Activated CD8-positive, alpha-beta T cell treated with anti-CD3 and anti-CD28 coated beads, Interleukin-2, amount 10 ng/mL, durations not matched to agents 7 days and 5 days (primary cell): ENCODE measurements around the gene SH3RF1. TPM values are rescaled to one million over a fixed set of nuclear protein-coding genes. Genes with fewer than 3 reads are reported as not detected.

Source experiments
- ATAC-seq: fragments of 150-1000 bp; cut with Tn5 transposase; one replicate; pipeline ENCODE4 v1.10.0; 2021; ENCODE audit warnings: moderate library complexity
- CTCF ChIA-PET: fragments of 350-600 bp; sonication (Branson Sonifier 250); formaldehyde crosslinking; loops from one replicate; lab custom pipeline; 2021; ENCODE audit warnings: antibody characterized with exemption; lab: Charles Lee
- POLR2A ChIA-PET: fragments of 350-600 bp; sonication (Branson Sonifier 250); formaldehyde crosslinking; loops from one replicate; lab custom pipeline; 2021; ENCODE audit warnings: antibody characterized with exemption; lab: Charles Lee
- DNase-seq: peaks from one replicate; pipeline ENCODE4 v3.0.0-alpha.2; 2020
- H3K27ac Mint-ChIP-seq: one replicate; pipeline ENCODE4 v1.8.0; 2021; ENCODE audit warnings: mild to moderate bottlenecking, mixed read lengths
- H3K27me3 Mint-ChIP-seq: one replicate; pipeline ENCODE4 v1.8.0; 2021; ENCODE audit warnings: low read depth, mixed read lengths
- H3K36me3 Mint-ChIP-seq: one replicate; pipeline ENCODE4 v1.8.0; 2021; ENCODE audit warnings: low read depth, mixed read lengths
- H3K4me1 Mint-ChIP-seq: one replicate; pipeline ENCODE4 v1.8.0; 2021; ENCODE audit warnings: low read depth, mixed read lengths
- H3K4me3 Mint-ChIP-seq: one replicate; pipeline ENCODE4 v1.8.0; 2021; ENCODE audit warnings: mild to moderate bottlenecking, mixed read lengths
- H3K9me3 Mint-ChIP-seq: one replicate; pipeline ENCODE4 v1.8.0; 2022; ENCODE audit warnings: mixed read lengths; ENCODE audit not compliant: insufficient read depth
- total RNA-seq, 2 experiments: library from RNA; stranded (reverse); gene quantifications; one replicate each; pipeline ENCODE4 v1.2.3, GENCODE V29; 2021

The SH3RF1 gene
- total RNA-seq, 2 experiments from 2014 or later, result 0.08 to 0.18 TPM

DNA sequence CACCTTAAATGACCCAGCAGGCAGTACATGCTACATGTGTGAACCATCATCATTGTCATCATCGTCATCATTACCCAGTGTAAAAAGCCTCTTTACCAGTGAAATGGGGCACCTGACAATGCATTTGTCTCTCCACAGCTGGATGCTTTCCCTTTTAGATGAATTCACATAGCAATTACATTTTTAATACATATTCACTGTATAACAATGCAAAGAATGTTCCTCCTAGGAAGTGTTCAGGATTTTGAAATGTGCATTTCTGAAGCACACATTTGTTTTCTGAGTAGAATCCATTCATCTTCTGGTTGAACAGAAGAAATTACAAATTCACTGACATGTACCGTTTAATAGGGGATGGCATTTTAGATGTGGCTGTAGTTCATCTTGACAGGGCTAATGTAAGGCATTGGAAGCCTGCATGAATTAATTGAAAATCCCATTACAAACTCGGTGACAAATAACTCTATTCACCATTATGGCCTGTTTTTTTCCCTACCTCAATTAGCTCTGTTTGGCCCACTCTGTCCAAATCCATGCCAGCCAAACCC is 111.1 kb downstream of the SH3RF1 start:
- Mint-ChIP-seq H3K4me1 (no peaks in the 10 kb centered on the region), H3K27me3 (peaks cover 7% of the 10 kb centered on the region), H3K36me3 (no peaks in the 10 kb centered on the region), H3K27ac (no peak overlapping the region), H3K9me3 (no peaks in the 10 kb centered on the region), H3K4me3 (no peak overlapping the region)
- no peak for DNase-seq
- CTCF ChIA-PET, result no interaction called here
- ATAC-seq, result no peak
- POLR2A ChIA-PET, result no interaction called here

DNA sequence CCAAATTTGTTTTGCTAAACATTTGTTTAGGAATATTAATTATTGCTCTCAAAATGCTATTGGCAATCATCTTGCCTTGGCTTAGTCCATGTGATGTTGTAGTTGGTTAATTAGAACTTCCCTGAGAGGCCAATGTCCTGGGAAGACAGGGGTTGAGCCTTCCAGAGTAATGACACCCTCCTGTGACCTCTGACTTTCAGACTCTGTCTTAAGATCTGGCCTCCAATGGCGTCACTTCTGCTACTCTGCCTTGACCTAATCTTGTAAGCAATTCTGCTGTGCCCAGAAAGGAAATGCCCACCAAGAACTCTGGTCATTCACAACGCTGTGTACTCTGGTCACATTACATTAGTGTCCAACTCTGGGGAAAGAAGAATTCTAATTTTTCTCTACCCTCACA is 111.9 kb downstream of the SH3RF1 start:
- no peak for DNase-seq
- Mint-ChIP-seq H3K9me3 (no peaks in the 10 kb centered on the region), H3K4me3 (no peak overlapping the region), H3K4me1 (no peaks in the 10 kb centered on the region), H3K27ac (no peak overlapping the region), H3K27me3 (peaks cover 10% of the 10 kb centered on the region), H3K36me3 (no peaks in the 10 kb centered on the region)
- no peak for ATAC-seq
- ChIA-PET CTCF (no interaction called here), POLR2A (no interaction called here)

DNA sequence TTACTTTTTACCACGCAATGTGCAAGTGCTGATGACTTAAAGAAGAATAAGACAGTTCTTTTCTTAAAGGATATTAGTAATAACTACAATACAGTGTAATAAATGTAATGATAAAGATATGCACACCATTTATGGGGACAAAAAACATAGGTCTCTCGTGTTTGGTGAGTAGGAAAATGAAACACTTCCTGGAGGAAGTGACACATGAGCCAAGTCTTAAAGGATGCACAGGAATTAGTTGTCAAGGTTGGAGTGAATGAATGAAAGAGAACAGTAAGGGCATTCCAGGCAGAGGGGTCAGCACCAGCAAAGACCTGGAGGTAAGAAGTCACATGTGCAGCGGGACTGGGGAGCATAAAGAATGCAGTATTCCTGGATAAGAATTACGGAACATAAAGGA is 112.7 kb downstream of the SH3RF1 start:
- Mint-ChIP-seq H3K27ac (no peak overlapping the region), H3K4me1 (no peaks in the 10 kb centered on the region), H3K27me3 (peaks cover 7% of the 10 kb centered on the region), H3K4me3 (no peak overlapping the region), H3K9me3 (no peaks in the 10 kb centered on the region), H3K36me3 (no peaks in the 10 kb centered on the region)
- ChIA-PET POLR2A (no interaction called here), CTCF (no interaction called here)
- DNase-seq, result no peak
- ATAC-seq, result no peak

- Mint-ChIP-seq H3K36me3 (no peaks in the 10 kb centered on the region), H3K27me3 (peaks cover 5% of the 10 kb centered on the region), H3K9me3 (no peaks in the 10 kb centered on the region), H3K4me3 (no peak overlapping the region), H3K27ac (no peak overlapping the region), H3K4me1 (no peaks in the 10 kb centered on the region)
- POLR2A ChIA-PET, result no interaction called here
- CTCF ChIA-PET, result no interaction called here
- ATAC-seq, result no peak
- DNase-seq, result no peak
These were observed 114.4 kb downstream of the SH3RF1 start for GRCh38 chr4:169156392-169156791.

- Mint-ChIP-seq H3K4me1 (no peaks in the 10 kb centered on the region), H3K9me3 (no peaks in the 10 kb centered on the region), H3K4me3 (no peak overlapping the region), H3K36me3 (no peaks in the 10 kb centered on the region), H3K27me3 (peaks cover 5% of the 10 kb centered on the region), H3K27ac (no peak overlapping the region)
- ATAC-seq, result no peak
- CTCF ChIA-PET, result no interaction called here
- POLR2A ChIA-PET, result no interaction called here
- DNase-seq, result no peak
These were observed 116.6 kb downstream of the SH3RF1 start for GRCh38 chr4:169154121-169154520.

DNA sequence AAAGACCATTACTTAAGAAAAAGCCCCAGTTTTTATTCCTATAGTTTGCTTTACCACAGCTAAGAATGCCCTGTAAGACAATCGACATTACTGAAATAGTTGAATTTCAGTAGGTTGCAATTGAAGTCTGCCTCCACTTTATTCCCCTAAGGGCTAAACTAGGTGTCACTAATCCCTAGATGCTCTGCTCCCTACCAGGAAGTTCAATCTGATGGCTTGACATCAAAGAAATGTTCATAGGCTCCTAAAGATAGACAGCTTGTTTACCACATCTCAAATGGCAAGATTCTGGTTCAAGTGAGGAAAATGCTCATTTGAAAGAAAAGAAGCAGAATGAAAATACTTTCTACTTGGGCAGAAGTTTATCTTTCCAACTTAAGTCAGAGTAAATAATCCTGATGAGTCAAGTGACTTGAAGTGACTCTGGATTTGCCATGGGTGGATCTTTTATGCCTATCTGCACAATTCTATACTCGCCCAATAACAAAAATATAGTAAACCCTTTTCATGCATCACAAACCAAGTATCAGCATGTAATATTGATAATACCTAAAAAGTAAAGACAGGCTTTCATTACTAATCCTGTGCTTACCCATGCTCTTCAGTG is 117.2 kb downstream of the SH3RF1 start:
- no peak for ATAC-seq

DNA sequence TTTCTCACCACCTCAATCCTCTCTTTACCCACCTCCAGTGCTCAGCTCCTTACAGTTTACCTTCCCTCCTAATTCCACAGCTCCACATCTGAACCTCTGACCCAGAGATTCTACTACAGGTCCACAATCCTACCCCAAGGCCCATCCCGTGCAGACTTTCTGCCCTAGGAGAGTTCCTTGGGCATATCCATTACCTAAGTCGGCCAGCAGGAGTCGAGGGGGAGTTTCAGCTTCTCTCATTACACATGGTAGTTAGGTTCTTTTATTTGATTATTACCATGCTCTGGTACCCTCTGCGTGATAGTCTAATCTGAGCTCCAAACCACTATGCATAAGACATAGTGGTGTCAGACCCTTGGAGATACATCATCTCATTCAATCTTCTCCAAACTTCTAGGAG is 117.9 kb downstream of the SH3RF1 start:
- H3K27me3 Mint-ChIP-seq, result peaks cover 5% of the 10 kb centered on the region
- CTCF ChIA-PET, result no interaction called here
- no peaks in the 10 kb centered on the region for H3K4me1 Mint-ChIP-seq
- H3K4me3 Mint-ChIP-seq, result no peak overlapping the region
- DNase-seq, result no peak
- no peaks in the 10 kb centered on the region for H3K9me3 Mint-ChIP-seq
- H3K27ac Mint-ChIP-seq, result no peak overlapping the region
- ATAC-seq, result no peak
- no peaks in the 10 kb centered on the region for H3K36me3 Mint-ChIP-seq
- POLR2A ChIA-PET, result no interaction called here

More for the DNA sequence above, 117.2 kb downstream of the SH3RF1 start:
- H3K36me3 Mint-ChIP-seq, result no peaks in the 10 kb centered on the region
- no peaks in the 10 kb centered on the region for H3K9me3 Mint-ChIP-seq
- H3K4me3 Mint-ChIP-seq, result no peak overlapping the region
- H3K4me1 Mint-ChIP-seq, result no peaks in the 10 kb centered on the region
- CTCF ChIA-PET, result no interaction called here
- H3K27ac Mint-ChIP-seq, result no peak overlapping the region
- no peak for DNase-seq
- POLR2A ChIA-PET, result no interaction called here
- H3K27me3 Mint-ChIP-seq, result peaks cover 5% of the 10 kb centered on the region

DNA sequence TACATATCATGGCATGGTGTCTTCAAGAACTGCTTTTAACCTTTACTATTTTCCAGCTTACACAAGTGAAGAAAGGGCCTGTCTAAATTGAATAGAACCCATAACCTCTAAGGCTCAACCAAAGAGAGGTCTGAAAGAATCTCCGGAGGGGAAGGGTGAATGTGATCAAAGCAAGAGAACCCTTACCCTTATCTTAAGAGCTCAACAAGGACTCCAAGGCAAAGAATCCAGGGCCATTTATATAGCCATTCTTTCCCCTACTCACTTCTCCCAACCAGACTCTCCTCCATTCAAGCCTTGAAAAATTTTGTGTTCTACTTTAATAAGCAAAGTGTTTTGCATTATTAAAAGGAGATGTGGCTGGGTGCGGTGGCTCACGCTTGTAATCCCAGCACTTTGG is 118.7 kb downstream of the SH3RF1 start:
- DNase-seq (no peak), ATAC-seq (no peak)
- Mint-ChIP-seq H3K4me1 (no peaks in the 10 kb centered on the region), H3K9me3 (no peaks in the 10 kb centered on the region), H3K27ac (no peak overlapping the region), H3K27me3 (peaks cover 5% of the 10 kb centered on the region), H3K36me3 (no peaks in the 10 kb centered on the region), H3K4me3 (no peak overlapping the region)
- ChIA-PET POLR2A (no interaction called here), CTCF (no interaction called here)

DNA sequence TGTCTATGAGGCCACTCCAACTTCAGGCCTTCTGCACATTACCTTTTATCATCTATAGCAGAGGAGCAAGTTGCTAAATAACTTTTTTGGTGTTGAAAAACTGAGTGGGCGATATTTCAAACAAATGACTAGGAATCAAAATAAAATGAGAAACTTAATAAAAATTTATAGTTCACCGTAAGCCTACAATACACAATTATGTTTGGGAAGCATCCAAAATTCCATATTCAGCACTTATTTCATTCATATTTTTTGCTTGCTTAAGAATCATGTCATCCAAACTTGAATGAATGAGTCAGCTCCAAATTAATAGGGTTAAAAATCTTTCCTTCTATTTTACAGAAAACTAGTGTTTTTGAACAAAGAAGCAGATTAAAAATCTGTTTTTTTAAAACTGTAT is 119.1 kb downstream of the SH3RF1 start:
- no peak overlapping the region for H3K27ac Mint-ChIP-seq
- no peaks in the 10 kb centered on the region for H3K36me3 Mint-ChIP-seq
- ChIA-PET CTCF (no interaction called here), POLR2A (no interaction called here)
- H3K9me3 Mint-ChIP-seq, result no peaks in the 10 kb centered on the region
- ATAC-seq (no peak), DNase-seq (no peak)
- no peaks in the 10 kb centered on the region for H3K4me1 Mint-ChIP-seq
- peaks cover 3% of the 10 kb centered on the region for H3K27me3 Mint-ChIP-seq
- H3K4me3 Mint-ChIP-seq, result no peak overlapping the region

GRCh38 chr4:169150806-169151205 is 120.0 kb downstream of the SH3RF1 start:
- no peak for DNase-seq
- ChIA-PET CTCF (no interaction called here), POLR2A (no interaction called here)
- H3K36me3 Mint-ChIP-seq, result no peaks in the 10 kb centered on the region
- H3K4me3 Mint-ChIP-seq, result no peak overlapping the region
- no peaks in the 10 kb centered on the region for H3K9me3 Mint-ChIP-seq
- H3K27ac Mint-ChIP-seq, result no peak overlapping the region
- H3K4me1 Mint-ChIP-seq, result no peaks in the 10 kb centered on the region
- H3K27me3 Mint-ChIP-seq, result peaks cover 3% of the 10 kb centered on the region
- no peak for ATAC-seq

DNA sequence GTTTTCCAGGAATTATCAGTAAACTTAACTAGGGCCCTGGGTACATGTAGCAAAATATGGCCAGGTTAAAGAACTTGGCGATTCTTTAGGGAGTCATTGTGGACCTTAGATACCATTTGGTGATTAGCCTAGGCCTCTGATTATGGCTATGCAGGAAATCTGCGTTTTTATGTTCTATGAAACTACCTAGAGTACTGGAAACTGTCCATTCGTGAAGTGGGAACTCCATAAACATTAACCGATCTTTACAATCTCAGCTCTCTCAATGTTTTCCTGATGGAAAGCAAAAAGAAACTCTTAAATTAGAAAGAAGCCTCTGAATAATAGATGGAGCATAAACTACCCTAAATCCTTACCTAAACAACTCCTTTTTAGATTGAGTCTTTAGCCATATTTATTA is 121.9 kb downstream of the SH3RF1 start:
- DNase-seq (no peak), ATAC-seq (no peak)
- Mint-ChIP-seq H3K4me1 (no peaks in the 10 kb centered on the region), H3K4me3 (no peak overlapping the region), H3K9me3 (no peaks in the 10 kb centered on the region), H3K27ac (no peak overlapping the region), H3K36me3 (no peaks in the 10 kb centered on the region), H3K27me3 (no peaks in the 10 kb centered on the region)
- ChIA-PET POLR2A (no interaction called here), CTCF (no interaction called here)

DNA sequence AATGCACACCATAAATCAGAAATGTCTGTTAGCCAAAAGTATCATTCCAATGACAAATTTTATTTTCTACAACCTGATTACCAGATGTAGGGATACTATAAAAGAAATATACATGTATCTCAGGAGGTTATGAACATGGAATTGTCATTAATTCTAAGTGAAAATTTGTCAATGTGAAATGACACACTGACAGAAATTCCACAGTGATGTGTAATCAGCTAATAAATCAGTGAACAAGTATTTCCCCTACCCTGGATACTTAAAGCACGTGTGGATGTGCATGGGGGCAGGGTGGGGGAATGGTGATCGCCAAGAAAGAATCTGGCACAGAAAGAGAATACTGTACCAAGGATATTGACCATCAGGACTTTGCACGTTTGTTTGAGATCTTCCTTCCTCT is 123.6 kb downstream of the SH3RF1 start:
- DNase-seq (no peak), ATAC-seq (no peak)
- no peaks in the 10 kb centered on the region for H3K36me3 Mint-ChIP-seq
- no peak overlapping the region for H3K27ac Mint-ChIP-seq
- ChIA-PET POLR2A (no interaction called here), CTCF (no interaction called here)
- H3K4me3 Mint-ChIP-seq, result no peak overlapping the region
- H3K9me3 Mint-ChIP-seq, result no peaks in the 10 kb centered on the region
- no peaks in the 10 kb centered on the region for H3K4me1 Mint-ChIP-seq
- H3K27me3 Mint-ChIP-seq, result no peaks in the 10 kb centered on the region
